ENCODE results near the gene MRPL53. TPM values are rescaled to one million over a fixed set of nuclear protein-coding genes. Genes with fewer than 3 reads are reported as not detected.

The MRPL53 gene
- total RNA-seq, 4 donors from 2014 or later, result 8.8 to 101 (median 45.8) TPM

GRCh38 chr2:74510272-74510671, 37.8 kb upstream of the MRPL53 start:
- Histone ChIP-seq H3K36me3 (no peaks in the 10 kb centered on the region), H3K9me3 (no peaks in the 10 kb centered on the region), H3K4me3 (no peak overlapping the region), H3K27me3 (peaks cover 25% of the 10 kb centered on the region in 2 donors), H3K27ac (no peak overlapping the region), H3K4me1 (peaks cover 0 to 17% of the 10 kb centered on the region in 2 donors)
- TF ChIP-seq POLR2A (IDR thresholded peaks at IDR 0.05) (no peak), CTCF (IDR thresholded peaks at IDR 0.05) (no peak)
- no peak for DNase-seq
- intact Hi-C loops (cut with DNase I; ENCODE audit: low total_unique reads), result no loop called here

- no peaks in the 10 kb centered on the region for H3K36me3 ChIP-seq
- TF ChIP-seq CTCF (IDR thresholded peaks at IDR 0.05), result no peak
- no peak for TF ChIP-seq POLR2A (IDR thresholded peaks at IDR 0.05)
- peaks cover 0 to 9% of the 10 kb centered on the region in 2 donors for H3K4me1 ChIP-seq
- H3K27ac ChIP-seq, result peak overlapping the region; percentile 97 to 99
- intact Hi-C loops (cut with DNase I; ENCODE audit: low total_unique reads), result no loop called here
- no peak for DNase-seq
- H3K4me3 ChIP-seq, result peak overlapping the region; percentile 72 to 73
- no peaks in the 10 kb centered on the region for H3K9me3 ChIP-seq
- H3K27me3 ChIP-seq, result peaks cover 4 to 6% of the 10 kb centered on the region in 2 donors
These were observed 35.5 kb upstream of the MRPL53 start for GRCh38 chr2:74507926-74508520.

- no peaks in the 10 kb centered on the region for H3K9me3 ChIP-seq
- no peaks in the 10 kb centered on the region for H3K27me3 ChIP-seq
- TF ChIP-seq CTCF (IDR thresholded peaks at IDR 0.05) (peak in 2 of 4 experiments; percentile 37 to 39), POLR2A (IDR thresholded peaks at IDR 0.05) (peak; percentile 7 to 60)
- peak within 1 kb of the TSS; percentile 72 to 73 for H3K4me3 ChIP-seq
- intact Hi-C loops (cut with DNase I; ENCODE audit: low total_unique reads), result no loop called here
- DNase-seq, result peak; percentile 99 to 100
- H3K4me1 ChIP-seq, result peaks cover 0 to 9% of the 10 kb centered on the region in 2 donors
- H3K36me3 ChIP-seq, result no peaks in the 10 kb centered on the region
- peak within 1 kb of the TSS; percentile 97 to 99 for H3K27ac ChIP-seq
These were observed 34.9 kb upstream of the MRPL53 start, which contains the start of gene PCGF1 for GRCh38 chr2:74507145-74507925. TSS of gene PCGF1 (minus strand) at chr2:74507695. CDS start at chr2:74507668, 27 bp downstream.

- intact Hi-C loops (cut with DNase I; ENCODE audit: low total_unique reads), result no loop called here
- DNase-seq, result no peak
- Histone ChIP-seq H3K36me3 (no peaks in the 10 kb centered on the region), H3K9me3 (no peaks in the 10 kb centered on the region), H3K27ac (no peak overlapping the region), H3K4me3 (no peak overlapping the region), H3K27me3 (peaks cover 0 to 4% of the 10 kb centered on the region in 2 donors), H3K4me1 (peaks cover 0 to 9% of the 10 kb centered on the region in 2 donors)
- TF ChIP-seq CTCF (IDR thresholded peaks at IDR 0.05) (no peak), POLR2A (IDR thresholded peaks at IDR 0.05) (no peak)
These were observed 33.2 kb upstream of the MRPL53 start for GRCh38 chr2:74505448-74506246.
